GM12801 (cell line): ENCODE measurements around the gene PRH1.

ENCODE experiments used
- TF ChIP-seq, protein P1 (sequence below): IDR thresholded peaks from one replicate; pipeline ENCODE4 v1.5.1; 2011; ENCODE audit warnings: control low read depth; ENCODE audit not compliant: insufficient read length; ENCODE audit errors: extremely low read depth

Gene PRH1

DNA sequence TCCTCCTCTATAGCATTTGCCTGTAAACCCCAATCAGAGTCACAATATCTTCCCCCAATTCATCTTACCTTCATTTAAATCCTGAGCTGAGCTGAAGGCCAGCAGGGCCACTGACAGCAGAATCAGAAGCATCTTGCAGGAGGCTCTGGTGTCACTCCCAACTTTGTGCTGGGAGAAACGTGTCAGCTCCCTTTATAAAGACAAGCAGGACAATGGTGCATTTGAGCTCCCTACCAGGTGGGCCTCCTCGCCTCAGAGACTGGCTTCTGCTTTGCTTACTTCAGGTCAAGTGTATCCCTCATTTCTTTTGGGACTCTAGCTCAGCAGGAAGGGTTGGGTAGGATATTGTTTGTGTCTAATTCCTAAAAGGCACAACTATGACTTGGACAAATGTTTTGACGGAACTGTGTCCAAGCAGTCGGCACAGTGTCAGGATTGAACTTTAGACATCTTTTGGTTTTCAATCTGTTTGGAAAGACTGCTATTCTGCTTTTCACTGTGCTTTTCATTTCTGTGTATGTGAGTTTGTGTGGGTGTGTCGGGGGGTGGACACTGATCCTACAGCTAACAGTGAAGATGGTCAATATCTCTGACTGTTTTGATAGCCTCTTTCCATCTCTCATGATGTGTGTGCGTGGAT lies at the start of gene PRH1:
Gene PRH1 (minus strand): TSS at position 170 of the 640 bp plus-strand sequence. CDS start 38 bp downstream, at position 132.
- TF ChIP-seq, protein P1, sequence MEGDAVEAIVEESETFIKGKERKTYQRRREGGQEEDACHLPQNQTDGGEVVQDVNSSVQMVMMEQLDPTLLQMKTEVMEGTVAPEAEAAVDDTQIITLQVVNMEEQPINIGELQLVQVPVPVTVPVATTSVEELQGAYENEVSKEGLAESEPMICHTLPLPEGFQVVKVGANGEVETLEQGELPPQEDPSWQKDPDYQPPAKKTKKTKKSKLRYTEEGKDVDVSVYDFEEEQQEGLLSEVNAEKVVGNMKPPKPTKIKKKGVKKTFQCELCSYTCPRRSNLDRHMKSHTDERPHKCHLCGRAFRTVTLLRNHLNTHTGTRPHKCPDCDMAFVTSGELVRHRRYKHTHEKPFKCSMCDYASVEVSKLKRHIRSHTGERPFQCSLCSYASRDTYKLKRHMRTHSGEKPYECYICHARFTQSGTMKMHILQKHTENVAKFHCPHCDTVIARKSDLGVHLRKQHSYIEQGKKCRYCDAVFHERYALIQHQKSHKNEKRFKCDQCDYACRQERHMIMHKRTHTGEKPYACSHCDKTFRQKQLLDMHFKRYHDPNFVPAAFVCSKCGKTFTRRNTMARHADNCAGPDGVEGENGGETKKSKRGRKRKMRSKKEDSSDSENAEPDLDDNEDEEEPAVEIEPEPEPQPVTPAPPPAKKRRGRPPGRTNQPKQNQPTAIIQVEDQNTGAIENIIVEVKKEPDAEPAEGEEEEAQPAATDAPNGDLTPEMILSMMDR: no peak

DNA sequence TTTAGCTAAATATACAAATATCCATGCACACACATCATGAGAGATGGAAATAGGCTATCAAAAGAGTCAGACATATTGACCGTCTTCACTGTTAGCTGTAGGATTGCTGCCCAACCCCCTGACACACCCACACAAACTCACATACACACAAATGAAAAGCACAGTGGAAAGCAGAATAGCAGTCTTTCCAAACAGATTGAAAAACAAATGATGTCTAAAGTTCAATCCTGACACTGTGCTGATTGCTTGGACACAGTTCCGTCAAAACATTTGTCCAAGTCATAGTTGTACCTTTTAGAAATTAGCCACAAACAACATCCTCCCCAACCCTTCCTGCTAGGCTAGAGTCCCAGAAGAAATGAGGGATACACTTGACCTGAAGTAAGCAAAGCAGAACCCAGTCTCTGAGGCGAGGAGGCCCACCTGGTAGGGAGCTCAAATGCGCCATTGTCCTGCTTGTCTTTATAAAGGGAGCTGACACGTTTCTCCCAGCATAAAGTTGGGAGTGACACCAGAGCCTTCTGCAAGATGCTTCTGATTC lies 44.8 kb upstream of the PRH1 start, which contains the start of gene PRH2:
Gene PRH2 (plus strand): TSS at position 491 of the 541 bp plus-strand sequence. CDS start 38 bp downstream, at position 529.
- TF ChIP-seq, protein P1: no peak

DNA sequence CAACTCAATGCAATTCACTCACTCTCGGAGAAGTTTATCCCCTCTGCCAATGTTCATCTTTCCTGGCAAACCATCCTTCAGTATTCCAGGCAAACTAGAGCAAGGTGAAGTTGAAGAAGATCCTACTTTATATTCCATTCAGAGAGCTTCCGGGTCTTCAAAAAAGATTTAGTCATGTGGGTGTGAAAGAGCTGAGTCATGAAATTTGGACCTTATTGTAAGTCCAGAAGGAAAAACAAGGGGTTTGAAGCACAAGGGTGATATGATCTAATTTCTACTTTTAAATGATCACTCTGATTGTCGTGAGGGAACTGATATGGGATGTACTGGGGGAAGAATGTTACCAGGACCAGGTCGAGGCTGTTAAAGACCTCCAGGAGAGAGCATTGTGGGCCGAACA lies 42.2 kb upstream of the PRH1 start:
- TF ChIP-seq, protein P1: no peak

DNA sequence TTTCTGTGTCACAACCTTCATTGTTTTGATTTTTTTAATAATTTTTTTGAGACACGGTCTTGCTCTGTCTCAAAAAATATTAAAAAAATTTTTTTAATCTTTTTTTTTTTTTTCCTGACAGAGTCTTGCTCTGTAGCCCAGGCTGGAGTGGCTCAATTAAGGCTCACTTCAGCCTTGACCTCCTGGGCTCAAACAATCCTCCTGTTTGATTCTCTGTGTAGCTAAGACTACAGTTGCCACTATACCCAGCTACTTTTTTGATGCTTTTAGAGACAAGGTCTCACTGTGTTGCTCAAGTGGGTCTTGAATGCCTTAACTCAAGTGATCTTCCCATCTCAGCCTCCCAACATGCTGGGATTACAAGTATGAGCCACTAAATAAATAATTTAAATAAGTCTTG lies 35.8 kb upstream of the PRH1 start:
- TF ChIP-seq, protein P1: no peak

DNA sequence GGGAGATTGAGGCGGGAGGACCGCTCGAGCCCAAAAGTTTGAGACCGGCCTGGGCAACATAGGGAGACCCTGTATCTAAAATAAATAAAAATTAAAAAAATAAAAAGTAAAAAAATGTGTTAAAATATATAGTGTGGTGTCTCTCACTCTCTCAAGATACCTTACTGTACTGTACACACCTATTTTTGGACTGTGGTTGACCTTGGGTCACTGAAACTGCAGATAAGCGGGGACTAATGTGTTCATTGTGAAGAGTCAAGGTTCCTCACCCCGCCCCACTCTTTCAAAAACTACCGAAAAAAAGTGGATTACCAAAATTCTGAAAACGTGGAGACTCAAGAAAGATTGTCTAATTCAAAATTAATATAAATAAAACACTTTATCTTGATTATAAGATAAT lies 26.3 kb upstream of the PRH1 start:
- TF ChIP-seq, protein P1: no peak

DNA sequence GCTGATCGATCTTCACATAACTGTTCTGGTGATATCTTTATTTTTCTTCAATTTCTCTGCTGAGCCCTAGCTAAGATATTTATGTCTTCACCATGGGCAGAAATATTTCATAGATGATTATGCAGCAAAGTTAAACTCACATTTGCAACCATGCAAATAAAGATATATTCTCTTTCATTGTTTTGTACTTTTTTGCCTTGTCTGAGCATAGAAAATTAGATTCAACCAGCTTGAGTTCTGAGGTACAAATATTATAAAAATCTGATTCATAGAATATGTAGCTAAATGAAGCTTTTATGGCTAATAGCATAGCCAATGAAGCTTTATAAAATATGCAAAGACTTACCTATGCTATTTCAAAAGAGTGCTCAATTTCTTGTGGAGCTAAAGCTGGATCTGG lies 25.4 kb upstream of the PRH1 start, which contains the start of gene TAS2R13:
Gene TAS2R13 (minus strand): TSS at position 101 of the 400 bp plus-strand sequence. CDS start 264 bp downstream, outside the sequence.
- TF ChIP-seq, protein P1: no peak

DNA sequence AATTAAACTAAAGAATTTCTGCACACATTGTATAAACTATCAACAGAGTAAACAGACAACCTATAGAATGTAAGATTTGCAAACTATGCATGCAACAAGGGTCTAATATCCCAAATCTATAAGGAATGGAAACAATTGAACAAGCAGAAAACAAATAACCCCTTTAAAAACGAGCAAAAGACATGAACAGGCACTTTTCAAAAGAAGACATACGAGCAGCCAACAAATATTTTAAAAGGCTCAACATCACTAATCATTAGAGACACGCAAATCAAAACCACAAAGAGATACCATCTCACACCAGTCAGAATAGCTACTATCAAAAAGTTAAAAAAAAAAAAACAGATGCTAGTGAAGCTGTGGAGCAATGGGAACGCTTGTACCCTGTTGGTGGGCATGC lies 20.6 kb upstream of the PRH1 start:
- TF ChIP-seq, protein P1: no peak
